Neural progenitor cell (in vitro differentiated cells): ENCODE data around the gene CCSER2. TPM values are rescaled to one million over a fixed set of nuclear protein-coding genes. Genes with fewer than 3 reads are reported as not detected.

Experiments used
- DNase-seq: peaks from one replicate; pipeline ENCODE4 v3.0.0-alpha.2; 2016; ENCODE audit warnings: low spot score
- H2AFZ ChIP-seq: fragments of 200-600 bp; sonication (generic); replicated peaks from 2 replicates; pipeline ENCODE4 v1.6.1; 2016; ENCODE audit warnings: antibody characterized with exemption
- H3F3A ChIP-seq: fragments of 200-600 bp; sonication (generic); 2 replicates; pipeline ENCODE4 v1.6.1; 2016; ENCODE audit warnings: antibody characterized with exemption, low read depth
- H3K27ac ChIP-seq: fragments of 200-600 bp; sonication (generic); 2 replicates; pipeline ENCODE4 v1.5.1; 2016; ENCODE audit warnings: mild to moderate bottlenecking
- H3K27me3 ChIP-seq: fragments of 200-600 bp; sonication (generic); 2 replicates; pipeline ENCODE4 v1.6.1; 2016; ENCODE audit warnings: mild to moderate bottlenecking, moderate library complexity
- H3K36me3 ChIP-seq: fragments of 200-600 bp; sonication (generic); 2 replicates; pipeline ENCODE4 v1.5.1; 2016
- H3K4me1 ChIP-seq: fragments of 200-600 bp; sonication (generic); 2 replicates; pipeline ENCODE4 v1.6.1; 2016; ENCODE audit warnings: mixed run types
- H3K4me2 ChIP-seq: fragments of 200-600 bp; sonication (generic); 2 replicates; pipeline ENCODE4 v1.6.1; 2016
- H3K4me3 ChIP-seq: fragments of 200-600 bp; sonication (generic); 2 replicates; pipeline ENCODE4 v1.5.1; 2016
- H3K79me2 ChIP-seq: fragments of 200-600 bp; sonication (generic); 2 replicates; pipeline ENCODE4 v1.6.1; 2016; ENCODE audit warnings: low read depth
- H3K9ac ChIP-seq: fragments of 200-600 bp; sonication (generic); 2 replicates; pipeline ENCODE4 v1.6.1; 2016
- H3K9me3 ChIP-seq: fragments of 200-600 bp; sonication (generic); 2 replicates; pipeline ENCODE4 v1.5.1; 2016; ENCODE audit warnings: low read depth
- H4K20me1 ChIP-seq: fragments of 200-600 bp; sonication (generic); 2 replicates; pipeline ENCODE4 v1.6.1; 2016; ENCODE audit warnings: low read depth
- H3K27ac Mint-ChIP-seq: 3 replicates; pipeline ENCODE4 v1.8.0; 2021; ENCODE audit warnings: mixed read lengths
- H3K27me3 Mint-ChIP-seq: 2 replicates; pipeline ENCODE4 v1.8.0; 2022; ENCODE audit warnings: low read depth, mild to moderate bottlenecking, inconsistent platforms, moderate library complexity, mixed read lengths; ENCODE audit not compliant: insufficient read depth
- H3K36me3 Mint-ChIP-seq: 3 replicates; pipeline ENCODE4 v1.8.0; 2021; ENCODE audit warnings: mixed read lengths
- H3K4me1 Mint-ChIP-seq: 3 replicates; pipeline ENCODE4 v1.8.0; 2021; ENCODE audit warnings: mixed read lengths
- H3K4me3 Mint-ChIP-seq: 3 replicates; pipeline ENCODE4 v1.8.0; 2021; ENCODE audit warnings: mild to moderate bottlenecking, moderate library complexity, mixed read lengths
- H3K9me3 Mint-ChIP-seq: 3 replicates; pipeline ENCODE4 v1.8.0; 2020; ENCODE audit warnings: mixed read lengths
- CTCF ChIP-seq: fragments of 200-600 bp; sonication (generic); IDR thresholded peaks from 2 replicates; pipeline ENCODE4 v1.5.1; 2017; ENCODE audit warnings: antibody characterized with exemption, mild to moderate bottlenecking
- EZH2 ChIP-seq: fragments of 200-600 bp; sonication (generic); IDR thresholded peaks from 2 replicates; pipeline ENCODE4 v1.6.1; 2017; ENCODE audit warnings: antibody characterized with exemption, mild to moderate bottlenecking, moderate library complexity
- EZH2phosphoT487 ChIP-seq: fragments of 200-600 bp; sonication (generic); IDR thresholded peaks from 2 replicates; pipeline ENCODE4 v1.6.1; 2017; ENCODE audit warnings: antibody characterized with exemption
- total RNA-seq: library from RNA; depleted of rRNA; stranded (reverse); fragments of >200 nt; gene quantifications from 2 replicates; pipeline ENCODE4 v1.2.3, GENCODE V29; 2015; ENCODE audit warnings: low replicate concordance

Gene CCSER2
- total RNA-seq, 1 donor from 2014 or later = 39.3 TPM

GRCh38 chr10:84477398-84478128 is 149.2 kb downstream of the CCSER2 start:
- no peaks in the 10 kb centered on the region for H3K4me1 ChIP-seq
- H2AFZ ChIP-seq = no peak overlapping the region
- H3F3A ChIP-seq = no peaks in the 10 kb centered on the region
- Mint-ChIP-seq H3K27ac (no peak overlapping the region), H3K36me3 (peaks cover 7% of the 10 kb centered on the region), H3K27me3 (no peaks in the 10 kb centered on the region), H3K4me1 (no peaks in the 10 kb centered on the region), H3K4me3 (no peak overlapping the region), H3K9me3 (no peaks in the 10 kb centered on the region)
- H3K4me2 ChIP-seq = no peak overlapping the region
- H3K36me3 ChIP-seq = no peaks in the 10 kb centered on the region
- no peaks in the 10 kb centered on the region for H3K9me3 ChIP-seq
- no peaks in the 10 kb centered on the region for H3K79me2 ChIP-seq
- no peak overlapping the region for H3K4me3 ChIP-seq
- TF ChIP-seq EZH2 = no peak
- TF ChIP-seq CTCF = no peak
- no peak for TF ChIP-seq EZH2phosphoT487
- no peak for DNase-seq
- H3K9ac ChIP-seq = no peak overlapping the region
- no peak overlapping the region for H3K27ac ChIP-seq
- no peaks in the 10 kb centered on the region for H3K27me3 ChIP-seq
- no peaks in the 10 kb centered on the region for H4K20me1 ChIP-seq

- TF ChIP-seq EZH2phosphoT487 (no peak), CTCF (no peak), EZH2 (no peak)
- H3K9me3 Mint-ChIP-seq = no peaks in the 10 kb centered on the region
- H3K27me3 ChIP-seq = no peaks in the 10 kb centered on the region
- no peaks in the 10 kb centered on the region for H4K20me1 ChIP-seq
- H3K27me3 Mint-ChIP-seq = no peaks in the 10 kb centered on the region
- no peak overlapping the region for H3K27ac ChIP-seq
- H3K4me2 ChIP-seq = no peak overlapping the region
- no peaks in the 10 kb centered on the region for H3K79me2 ChIP-seq
- peaks cover 9% of the 10 kb centered on the region for H3K36me3 Mint-ChIP-seq
- H3K4me3 ChIP-seq = no peak overlapping the region
- H3K36me3 ChIP-seq = no peaks in the 10 kb centered on the region
- no peak for DNase-seq
- H3F3A ChIP-seq = no peaks in the 10 kb centered on the region
- H3K4me3 Mint-ChIP-seq = no peak overlapping the region
- H3K4me1 Mint-ChIP-seq = no peaks in the 10 kb centered on the region
- no peaks in the 10 kb centered on the region for H3K4me1 ChIP-seq
- H2AFZ ChIP-seq = no peak overlapping the region
- H3K9me3 ChIP-seq = no peaks in the 10 kb centered on the region
- H3K27ac Mint-ChIP-seq = no peak overlapping the region
- no peak overlapping the region for H3K9ac ChIP-seq
Measured at GRCh38 chr10:84478151-84478550, 149.8 kb downstream of the CCSER2 start.

- no peaks in the 10 kb centered on the region for H3K4me1 Mint-ChIP-seq
- Histone ChIP-seq H3K4me3 (no peak overlapping the region), H3K27ac (no peak overlapping the region), H3K4me2 (no peak overlapping the region), H3K4me1 (no peaks in the 10 kb centered on the region), H3K27me3 (no peaks in the 10 kb centered on the region), H3K9ac (no peak overlapping the region), H3F3A (no peaks in the 10 kb centered on the region), H4K20me1 (no peaks in the 10 kb centered on the region), H2AFZ (no peak overlapping the region), H3K36me3 (no peaks in the 10 kb centered on the region), H3K79me2 (no peaks in the 10 kb centered on the region), H3K9me3 (no peaks in the 10 kb centered on the region)
- no peak for DNase-seq
- no peak overlapping the region for H3K27ac Mint-ChIP-seq
- no peaks in the 10 kb centered on the region for H3K9me3 Mint-ChIP-seq
- TF ChIP-seq CTCF = no peak
- no peak for TF ChIP-seq EZH2phosphoT487
- TF ChIP-seq EZH2 = no peak
- peaks cover 9% of the 10 kb centered on the region for H3K36me3 Mint-ChIP-seq
- H3K27me3 Mint-ChIP-seq = no peaks in the 10 kb centered on the region
- H3K4me3 Mint-ChIP-seq = no peak overlapping the region
Measured at GRCh38 chr10:84478679-84479078, 150.3 kb downstream of the CCSER2 start.
